Measurements from ENCODE around the gene NTF3.
"Not testable (repeated sequence)": the region's sequence is repeated elsewhere in the genome, so short reads cannot be mapped to it uniquely, and the experiment has no call there.

Gene NTF3

DNA sequence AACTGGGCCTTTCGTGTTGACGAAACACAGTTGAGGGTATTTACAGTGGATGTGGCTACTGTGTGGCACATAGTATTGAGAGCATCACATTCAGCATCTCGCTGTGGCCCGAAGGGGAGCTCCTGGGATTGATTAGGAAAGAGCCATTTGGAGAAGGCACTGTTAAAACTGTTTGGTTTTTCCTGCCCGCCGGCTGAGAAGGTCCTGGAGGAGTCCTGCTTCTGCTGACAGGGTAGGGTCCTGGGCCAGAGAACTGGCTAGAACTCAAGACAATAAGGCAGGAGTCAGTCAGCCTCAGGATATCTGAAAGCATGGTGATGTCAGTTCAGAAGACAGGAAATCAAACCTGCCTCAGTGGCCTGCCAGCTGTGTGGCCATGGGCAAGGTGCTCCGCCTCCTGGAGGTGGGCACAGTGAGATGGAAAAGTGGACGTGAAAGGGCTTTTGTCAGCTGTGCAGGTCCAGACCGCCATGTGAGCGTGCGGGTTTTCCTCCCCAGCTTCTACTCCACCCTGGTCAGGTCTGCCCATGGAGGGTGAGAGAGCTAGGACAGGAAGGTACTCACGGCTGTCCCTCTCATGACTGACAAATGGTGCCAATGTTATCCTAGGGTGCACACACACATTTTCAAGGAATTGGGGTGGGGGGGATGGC is 92.3 kb downstream of the NTF3 start:
- Histone ChIP-seq H3K9ac (ENCODE audit: low read depth in 1 of 2, low read length in 2 of 2) (no peak overlapping the region), H3K27ac (ENCODE audit: low read depth in 2 of 2, low read length in 2 of 2) (no peak overlapping the region), H3K9me3 (ENCODE audit: control insufficient read depth in 2 of 2, low read length in 2 of 2) (no peaks in the 10 kb centered on the region), H3K4me1 (ENCODE audit: control insufficient read depth in 2 of 2, insufficient read depth in 2 of 2, low read length in 2 of 2) (no peaks in the 10 kb centered on the region), H3K36me3 (ENCODE audit: control insufficient read depth in 2 of 2, insufficient read depth in 2 of 2, low read length in 2 of 2) (no peaks in the 10 kb centered on the region), H3K27me3 (ENCODE audit: control insufficient read depth in 2 of 2, insufficient read depth in 2 of 2, low read length in 2 of 2) (no peaks in the 10 kb centered on the region), H3K4me3 (ENCODE audit: low read length in 2 of 2) (no peak overlapping the region)

DNA sequence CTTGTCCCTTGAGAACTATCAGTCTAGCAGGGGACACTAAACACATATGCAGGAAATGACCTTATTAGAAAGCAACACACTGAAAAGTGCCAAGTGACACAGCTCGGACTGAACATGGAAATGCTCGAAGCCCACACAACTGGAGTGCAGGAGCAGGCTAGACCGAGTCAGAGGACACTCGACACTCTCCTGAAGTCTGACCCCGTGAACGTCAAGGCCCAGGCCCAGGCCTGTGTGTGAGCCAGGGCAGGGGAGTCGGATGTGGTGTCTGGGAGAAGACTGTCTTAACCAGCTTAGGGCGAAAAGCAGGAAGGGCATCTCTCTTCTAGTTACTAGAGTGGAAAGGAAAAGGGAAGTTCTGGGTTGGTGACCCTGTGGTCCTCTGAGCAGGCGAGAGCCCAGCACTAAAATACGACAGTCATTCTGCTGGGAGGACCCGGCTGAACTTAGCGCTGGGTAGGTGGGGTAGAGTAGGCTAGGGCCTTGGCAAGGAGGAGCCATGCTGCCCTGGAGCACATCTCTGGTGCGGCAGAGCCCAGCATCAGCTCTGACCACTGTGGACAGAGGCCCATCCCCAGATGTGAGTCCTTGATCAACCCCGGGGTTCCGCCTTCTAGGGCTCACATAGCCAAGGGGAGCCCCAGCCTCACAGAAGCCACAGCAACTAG is 93.0 kb downstream of the NTF3 start:
- H3K36me3 ChIP-seq (ENCODE audit: control insufficient read depth in 2 of 2, insufficient read depth in 2 of 2, low read length in 2 of 2) = no peaks in the 10 kb centered on the region
- H3K9me3 ChIP-seq (ENCODE audit: control insufficient read depth in 2 of 2, low read length in 2 of 2) = no peaks in the 10 kb centered on the region
- no peak overlapping the region for H3K4me3 ChIP-seq (ENCODE audit: low read length in 2 of 2)
- no peaks in the 10 kb centered on the region for H3K4me1 ChIP-seq (ENCODE audit: control insufficient read depth in 2 of 2, insufficient read depth in 2 of 2, low read length in 2 of 2)
- H3K27me3 ChIP-seq (ENCODE audit: control insufficient read depth in 2 of 2, insufficient read depth in 2 of 2, low read length in 2 of 2) = no peaks in the 10 kb centered on the region
- H3K9ac ChIP-seq (ENCODE audit: low read depth in 1 of 2, low read length in 2 of 2) = no peak overlapping the region
- H3K27ac ChIP-seq (ENCODE audit: low read depth in 2 of 2, low read length in 2 of 2) = no peak overlapping the region

DNA sequence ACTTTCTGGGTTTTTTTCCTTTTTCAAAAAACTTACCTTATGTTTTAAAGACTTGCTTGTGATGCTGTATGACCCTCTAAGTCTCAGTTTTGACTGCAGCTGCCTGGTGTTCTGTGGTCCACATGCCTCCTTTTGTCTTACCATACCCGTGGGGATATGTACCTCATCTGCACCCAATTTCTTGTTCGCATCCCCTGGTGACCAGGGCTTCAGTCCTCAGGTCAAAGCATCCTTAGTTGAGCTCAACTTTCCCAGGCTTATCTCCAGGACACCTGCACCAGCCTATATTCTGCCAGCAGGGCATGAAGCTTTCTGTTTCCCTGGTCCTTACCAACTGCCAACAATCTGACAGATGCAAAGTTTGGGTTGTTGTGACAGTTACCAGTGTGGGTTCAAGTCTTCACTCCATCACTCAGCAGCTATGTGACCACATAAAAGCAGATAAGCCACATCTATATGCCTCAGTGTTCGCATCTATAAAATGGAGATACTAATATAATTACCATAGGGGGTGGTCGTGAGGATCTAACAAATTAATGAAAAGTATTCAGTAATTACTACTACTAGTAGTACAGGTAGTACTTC is 94.0 kb downstream of the NTF3 start:
- Histone ChIP-seq H3K36me3 (ENCODE audit: control insufficient read depth in 2 of 2, insufficient read depth in 2 of 2, low read length in 2 of 2) (no peaks in the 10 kb centered on the region), H3K9me3 (ENCODE audit: control insufficient read depth in 2 of 2, low read length in 2 of 2) (no peaks in the 10 kb centered on the region), H3K27me3 (ENCODE audit: control insufficient read depth in 2 of 2, insufficient read depth in 2 of 2, low read length in 2 of 2) (no peaks in the 10 kb centered on the region), H3K4me1 (ENCODE audit: control insufficient read depth in 2 of 2, insufficient read depth in 2 of 2, low read length in 2 of 2) (no peaks in the 10 kb centered on the region), H3K27ac (ENCODE audit: low read depth in 2 of 2, low read length in 2 of 2) (no peak overlapping the region), H3K4me3 (ENCODE audit: low read length in 2 of 2) (no peak overlapping the region), H3K9ac (ENCODE audit: low read depth in 1 of 2, low read length in 2 of 2) (no peak overlapping the region)

DNA sequence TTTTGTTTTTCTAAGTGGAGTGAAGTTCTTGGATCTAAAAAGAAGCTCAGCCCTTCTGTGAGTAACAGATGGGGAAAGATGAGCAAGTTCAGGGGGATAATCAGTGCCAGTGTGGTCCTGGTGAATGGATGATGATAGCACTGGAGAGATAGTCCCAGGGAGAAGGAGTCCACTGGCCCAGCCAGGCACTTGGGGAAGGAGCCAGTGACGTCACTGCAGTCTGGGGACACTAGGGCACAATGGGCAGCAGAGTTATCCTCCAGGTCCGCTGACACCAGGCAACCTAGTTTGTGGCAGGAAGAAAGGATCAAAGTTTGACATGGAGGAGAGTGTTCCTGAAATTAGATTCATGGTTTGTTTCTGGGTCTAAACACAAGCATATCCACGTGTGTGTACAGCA is 101.5 kb downstream of the NTF3 start:
- Histone ChIP-seq H3K9ac (ENCODE audit: low read depth in 1 of 2, low read length in 2 of 2) (no peak overlapping the region), H3K27ac (ENCODE audit: low read depth in 2 of 2, low read length in 2 of 2) (no peak overlapping the region), H3K4me1 (ENCODE audit: control insufficient read depth in 2 of 2, insufficient read depth in 2 of 2, low read length in 2 of 2) (no peaks in the 10 kb centered on the region)

DNA sequence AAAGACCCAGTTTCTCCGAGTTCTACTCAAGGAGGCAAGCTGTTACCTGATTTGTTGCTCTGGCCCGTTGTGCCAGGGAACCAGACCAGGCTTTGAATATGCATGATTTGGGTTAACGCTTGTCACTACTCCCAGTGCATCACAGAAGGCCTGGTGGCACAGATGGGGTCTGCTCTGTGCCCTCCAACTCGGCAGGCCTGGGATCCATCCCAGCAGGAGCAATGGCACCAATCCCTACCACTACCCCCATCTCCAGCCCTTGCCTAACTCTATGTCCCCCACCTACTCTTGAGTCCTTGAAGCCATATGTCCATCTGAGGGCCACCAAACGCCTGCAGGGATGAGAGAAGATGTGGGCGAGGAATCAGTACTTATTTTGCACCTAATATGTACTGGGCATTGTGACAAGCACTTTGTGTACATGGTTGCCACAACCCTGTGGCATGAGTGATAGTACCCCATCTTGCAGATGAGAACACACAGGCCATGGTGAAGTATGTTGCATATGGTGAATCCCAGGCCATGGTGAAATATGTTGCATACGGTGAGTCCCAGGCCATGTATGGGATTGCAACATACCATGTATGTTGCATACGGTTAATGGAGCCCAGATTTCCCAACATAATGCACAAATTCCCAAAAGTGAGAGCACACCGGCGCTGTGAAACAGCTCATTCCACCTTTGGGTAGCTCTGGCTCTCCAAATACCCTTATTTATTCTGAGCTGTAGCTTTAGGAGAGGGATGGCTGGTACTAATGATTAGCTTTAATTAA is 102.7 kb downstream of the NTF3 start:
- no peak overlapping the region for H3K9ac ChIP-seq (ENCODE audit: low read depth in 1 of 2, low read length in 2 of 2)
- no peaks in the 10 kb centered on the region for H3K36me3 ChIP-seq (ENCODE audit: control insufficient read depth in 2 of 2, insufficient read depth in 2 of 2, low read length in 2 of 2)
- no peaks in the 10 kb centered on the region for H3K27me3 ChIP-seq (ENCODE audit: control insufficient read depth in 2 of 2, insufficient read depth in 2 of 2, low read length in 2 of 2)
- H3K4me3 ChIP-seq (ENCODE audit: low read length in 2 of 2) = no peak overlapping the region
- no peaks in the 10 kb centered on the region for H3K9me3 ChIP-seq (ENCODE audit: control insufficient read depth in 2 of 2, low read length in 2 of 2)
- H3K4me1 ChIP-seq (ENCODE audit: control insufficient read depth in 2 of 2, insufficient read depth in 2 of 2, low read length in 2 of 2) = no peaks in the 10 kb centered on the region
- H3K27ac ChIP-seq (ENCODE audit: low read depth in 2 of 2, low read length in 2 of 2) = no peak overlapping the region

More for the DNA sequence above, 101.5 kb downstream of the NTF3 start:
- Histone ChIP-seq H3K36me3 (ENCODE audit: control insufficient read depth in 2 of 2, insufficient read depth in 2 of 2, low read length in 2 of 2) (no peaks in the 10 kb centered on the region), H3K9me3 (ENCODE audit: control insufficient read depth in 2 of 2, low read length in 2 of 2) (no peaks in the 10 kb centered on the region), H3K4me3 (ENCODE audit: low read length in 2 of 2) (no peak overlapping the region), H3K27me3 (ENCODE audit: control insufficient read depth in 2 of 2, insufficient read depth in 2 of 2, low read length in 2 of 2) (no peaks in the 10 kb centered on the region)

DNA sequence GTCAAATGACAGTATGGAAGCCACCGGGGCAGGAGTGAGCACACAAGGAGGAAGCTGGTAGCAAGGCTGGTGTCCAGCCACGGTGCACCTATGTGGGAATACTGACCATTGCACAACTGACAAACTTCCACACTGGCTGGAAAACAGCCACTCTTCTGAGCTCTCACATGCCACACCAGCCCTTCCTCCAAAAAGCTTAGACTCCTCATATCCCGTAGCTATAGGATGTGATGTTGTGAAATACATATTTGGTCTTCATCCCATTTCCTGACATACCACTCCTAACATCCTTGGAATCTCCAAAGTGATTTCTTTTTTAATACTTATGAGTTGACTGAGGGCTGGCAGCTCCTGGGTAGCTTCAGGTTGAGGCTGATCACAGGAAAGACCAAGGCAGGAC is 103.6 kb downstream of the NTF3 start:
- H3K27ac ChIP-seq (ENCODE audit: low read depth in 2 of 2, low read length in 2 of 2) = no peak overlapping the region
- no peaks in the 10 kb centered on the region for H3K4me1 ChIP-seq (ENCODE audit: control insufficient read depth in 2 of 2, insufficient read depth in 2 of 2, low read length in 2 of 2)
- H3K4me3 ChIP-seq (ENCODE audit: low read length in 2 of 2) = no peak overlapping the region
- H3K27me3 ChIP-seq (ENCODE audit: control insufficient read depth in 2 of 2, insufficient read depth in 2 of 2, low read length in 2 of 2) = no peaks in the 10 kb centered on the region
- H3K9me3 ChIP-seq (ENCODE audit: control insufficient read depth in 2 of 2, low read length in 2 of 2) = no peaks in the 10 kb centered on the region
- H3K36me3 ChIP-seq (ENCODE audit: control insufficient read depth in 2 of 2, insufficient read depth in 2 of 2, low read length in 2 of 2) = no peaks in the 10 kb centered on the region
- no peak overlapping the region for H3K9ac ChIP-seq (ENCODE audit: low read depth in 1 of 2, low read length in 2 of 2)

DNA sequence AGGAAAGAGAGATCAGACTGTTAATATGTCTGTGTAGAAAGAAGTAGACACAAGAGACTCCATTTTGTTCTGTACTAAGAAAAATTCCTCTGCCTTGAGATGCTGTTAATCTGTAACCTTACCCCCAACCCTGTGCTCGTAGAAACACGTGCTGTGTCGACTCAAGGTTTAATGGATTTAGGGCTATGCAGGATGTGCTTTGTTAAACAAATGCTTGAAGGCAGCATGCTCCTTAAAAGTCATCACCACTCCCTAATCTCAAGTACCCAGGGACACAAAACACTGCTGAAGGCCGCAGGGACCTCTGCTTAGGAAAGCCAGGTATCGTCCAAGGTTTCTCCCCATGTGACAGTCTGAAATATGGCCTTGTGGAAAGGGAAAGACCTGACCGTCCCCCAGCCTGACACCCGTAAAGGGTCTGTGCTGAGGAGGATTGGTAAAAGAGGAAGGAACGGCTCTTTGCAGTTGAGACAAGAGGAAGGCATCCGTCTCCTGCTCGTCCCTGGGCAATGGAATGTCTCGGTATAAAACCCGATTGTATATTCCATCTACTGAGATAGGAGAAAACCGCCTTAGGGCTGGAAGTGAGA is 105.2 kb downstream of the NTF3 start:
- not testable (repeated sequence) for H3K36me3 ChIP-seq (ENCODE audit: control insufficient read depth in 2 of 2, insufficient read depth in 2 of 2, low read length in 2 of 2); H3K27ac ChIP-seq (ENCODE audit: low read depth in 2 of 2, low read length in 2 of 2); H3K9me3 ChIP-seq (ENCODE audit: control insufficient read depth in 2 of 2, low read length in 2 of 2); H3K4me3 ChIP-seq (ENCODE audit: low read length in 2 of 2); H3K27me3 ChIP-seq (ENCODE audit: control insufficient read depth in 2 of 2, insufficient read depth in 2 of 2, low read length in 2 of 2); H3K9ac ChIP-seq (ENCODE audit: low read depth in 1 of 2, low read length in 2 of 2); H3K4me1 ChIP-seq (ENCODE audit: control insufficient read depth in 2 of 2, insufficient read depth in 2 of 2, low read length in 2 of 2)

DNA sequence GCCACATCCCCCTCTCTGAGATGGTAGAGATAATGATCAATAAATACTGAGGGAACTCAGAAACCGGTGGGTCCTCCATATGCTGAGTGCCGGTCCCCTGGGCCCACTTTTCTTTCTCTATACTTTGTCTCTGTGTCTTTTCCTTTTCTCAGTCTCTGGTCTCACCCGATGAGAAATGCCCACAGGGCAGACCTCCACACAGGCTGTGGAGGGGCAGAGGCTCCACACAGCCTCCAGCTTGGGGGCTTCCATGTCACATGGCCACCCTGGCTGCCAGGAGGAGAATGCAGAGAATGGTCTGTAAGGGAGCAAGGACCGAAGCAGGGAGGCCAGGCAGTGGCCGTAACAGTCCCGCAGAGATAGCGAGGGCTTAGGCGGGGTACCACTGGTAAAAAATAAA is 105.9 kb downstream of the NTF3 start:
- Histone ChIP-seq H3K4me3 (ENCODE audit: low read length in 2 of 2) (no peak overlapping the region), H3K36me3 (ENCODE audit: control insufficient read depth in 2 of 2, insufficient read depth in 2 of 2, low read length in 2 of 2) (no peaks in the 10 kb centered on the region), H3K27ac (ENCODE audit: low read depth in 2 of 2, low read length in 2 of 2) (no peak overlapping the region), H3K9ac (ENCODE audit: low read depth in 1 of 2, low read length in 2 of 2) (no peak overlapping the region), H3K4me1 (ENCODE audit: control insufficient read depth in 2 of 2, insufficient read depth in 2 of 2, low read length in 2 of 2) (no peaks in the 10 kb centered on the region), H3K9me3 (ENCODE audit: control insufficient read depth in 2 of 2, low read length in 2 of 2) (no peaks in the 10 kb centered on the region), H3K27me3 (ENCODE audit: control insufficient read depth in 2 of 2, insufficient read depth in 2 of 2, low read length in 2 of 2) (no peaks in the 10 kb centered on the region)

Measured in mucosa of rectum (tissue), 2 donors.